ENCODE data around the gene PACSIN2. TPM values are rescaled to one million over a fixed set of nuclear protein-coding genes. Genes with fewer than 3 reads are reported as not detected.
A peak's percentile ranks its signal among the peaks of the same experiment; 100 is the strongest.

The PACSIN2 gene
- total and polyA plus RNA-seq, 10 of the 15 experiments (the other 5 are each of a cell fraction or from before 2014, with no cell fraction given), result 0.93 to 78.7 (median 46.8) TPM

DNA sequence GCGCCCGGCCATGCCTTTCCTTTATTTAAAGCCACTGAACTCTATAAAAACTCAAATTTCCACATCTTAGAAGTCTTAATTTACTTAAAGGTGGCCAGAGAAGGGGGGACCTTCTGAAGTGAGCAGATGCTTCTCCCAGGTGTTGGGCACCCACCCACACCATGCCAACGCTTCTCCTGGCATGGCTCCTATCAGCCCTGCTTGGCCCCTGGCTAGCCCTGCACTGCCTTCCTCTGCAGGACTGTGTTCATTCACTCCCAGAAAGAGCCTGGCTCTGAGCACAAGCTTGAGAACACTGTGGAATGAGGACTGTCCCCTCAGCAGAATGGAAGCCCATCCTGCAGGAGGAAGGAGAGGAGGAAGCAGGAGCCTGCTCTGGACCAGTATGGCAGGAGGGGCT is 123.3 kb downstream of the PACSIN2 start:
- DNase-seq (ENCODE audit: low read depth, low spot score), result no peak
- Histone ChIP-seq H3K4me3 (no peak overlapping the region), H2AFZ (ENCODE audit: control insufficient read depth, low read depth, low read length) (no peak overlapping the region), H3K27ac (ENCODE audit: control insufficient read depth, insufficient read depth) (peak overlapping the region; percentile 84), H3K9ac (ENCODE audit: control insufficient read depth, insufficient read depth, low read length) (no peak overlapping the region), H3K36me3 (ENCODE audit: control insufficient read depth in 2 of 2, insufficient read depth in 2 of 2, low read length in 1 of 2) (peaks cover 15 to 22% of the 10 kb centered on the region in 2 experiments), H3K4me1 (ENCODE audit: control insufficient read depth, insufficient read depth, low read length) (peaks cover 79% of the 10 kb centered on the region), H3K27me3 (replicated peaks in 1 of 2; ENCODE audit: control insufficient read depth in 2 of 2, insufficient read depth in 2 of 2, low read length in 1 of 2) (no peaks in the 10 kb centered on the region), H3K79me2 (ENCODE audit: control insufficient read depth, insufficient read depth, low read length) (peaks cover 35% of the 10 kb centered on the region), H3K9me3 (replicated peaks; ENCODE audit: control insufficient read depth, insufficient read depth, low read length) (no peaks in the 10 kb centered on the region), H3K4me2 (ENCODE audit: control insufficient read depth, insufficient read depth) (no peak overlapping the region), H4K20me1 (ENCODE audit: control insufficient read depth, insufficient read depth) (no peaks in the 10 kb centered on the region)
- POLR2A ChIA-PET, result interaction anchor here (0.6 to 2.1 kb wide), 4 partner anchors 31 to 145 kb away, joined by 3 to 7 read pairs (median 4); no protein-coding TSS in a partner anchor
- TF ChIP-seq SP1 (IDR thresholded peaks at IDR 0.05; ENCODE audit: low read depth, low read length) (no peak), SMAD5 (IDR thresholded peaks at IDR 0.05; ENCODE audit: low read depth) (no peak), ATF7 (IDR thresholded peaks at IDR 0.05; ENCODE audit: low read depth) (no peak), MAX (IDR thresholded peaks at IDR 0.05; ENCODE audit: low read depth, low read length) (no peak), REST (IDR thresholded peaks at IDR 0.05; ENCODE audit: low read depth, low read length) (no peak), RUNX3 (IDR thresholded peaks at IDR 0.05; ENCODE audit: low read length) (no peak), PAX5 (IDR thresholded peaks at IDR 0.05; ENCODE audit: borderline replicate concordance, low read depth, low read length) (no peak), KDM1A (IDR thresholded peaks at IDR 0.05; ENCODE audit: borderline replicate concordance) (no peak), POLR2AphosphoS2 (IDR thresholded peaks at IDR 0.05; ENCODE audit: low read depth, low read length) (no peak), ZNF24 (IDR thresholded peaks at IDR 0.05) (no peak), EGR1 (IDR thresholded peaks at IDR 0.05; ENCODE audit: borderline replicate concordance in 1 of 2, low read depth in 2 of 2, low read length in 2 of 2) (no peak), IKZF2 (IDR thresholded peaks at IDR 0.05) (no peak)
- TF ChIP-seq, protein P1, sequence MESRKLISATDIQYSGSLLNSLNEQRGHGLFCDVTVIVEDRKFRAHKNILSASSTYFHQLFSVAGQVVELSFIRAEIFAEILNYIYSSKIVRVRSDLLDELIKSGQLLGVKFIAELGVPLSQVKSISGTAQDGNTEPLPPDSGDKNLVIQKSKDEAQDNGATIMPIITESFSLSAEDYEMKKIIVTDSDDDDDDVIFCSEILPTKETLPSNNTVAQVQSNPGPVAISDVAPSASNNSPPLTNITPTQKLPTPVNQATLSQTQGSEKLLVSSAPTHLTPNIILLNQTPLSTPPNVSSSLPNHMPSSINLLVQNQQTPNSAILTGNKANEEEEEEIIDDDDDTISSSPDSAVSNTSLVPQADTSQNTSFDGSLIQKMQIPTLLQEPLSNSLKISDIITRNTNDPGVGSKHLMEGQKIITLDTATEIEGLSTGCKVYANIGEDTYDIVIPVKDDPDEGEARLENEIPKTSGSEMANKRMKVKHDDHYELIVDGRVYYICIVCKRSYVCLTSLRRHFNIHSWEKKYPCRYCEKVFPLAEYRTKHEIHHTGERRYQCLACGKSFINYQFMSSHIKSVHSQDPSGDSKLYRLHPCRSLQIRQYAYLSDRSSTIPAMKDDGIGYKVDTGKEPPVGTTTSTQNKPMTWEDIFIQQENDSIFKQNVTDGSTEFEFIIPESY (IDR thresholded peaks at IDR 0.05), result no peak
- TF ChIP-seq, protein P2, sequence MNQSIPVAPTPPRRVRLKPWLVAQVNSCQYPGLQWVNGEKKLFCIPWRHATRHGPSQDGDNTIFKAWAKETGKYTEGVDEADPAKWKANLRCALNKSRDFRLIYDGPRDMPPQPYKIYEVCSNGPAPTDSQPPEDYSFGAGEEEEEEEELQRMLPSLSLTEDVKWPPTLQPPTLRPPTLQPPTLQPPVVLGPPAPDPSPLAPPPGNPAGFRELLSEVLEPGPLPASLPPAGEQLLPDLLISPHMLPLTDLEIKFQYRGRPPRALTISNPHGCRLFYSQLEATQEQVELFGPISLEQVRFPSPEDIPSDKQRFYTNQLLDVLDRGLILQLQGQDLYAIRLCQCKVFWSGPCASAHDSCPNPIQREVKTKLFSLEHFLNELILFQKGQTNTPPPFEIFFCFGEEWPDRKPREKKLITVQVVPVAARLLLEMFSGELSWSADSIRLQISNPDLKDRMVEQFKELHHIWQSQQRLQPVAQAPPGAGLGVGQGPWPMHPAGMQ (IDR thresholded peaks at IDR 0.05; ENCODE audit: borderline replicate concordance), result no peak
- TF ChIP-seq, protein P3, sequence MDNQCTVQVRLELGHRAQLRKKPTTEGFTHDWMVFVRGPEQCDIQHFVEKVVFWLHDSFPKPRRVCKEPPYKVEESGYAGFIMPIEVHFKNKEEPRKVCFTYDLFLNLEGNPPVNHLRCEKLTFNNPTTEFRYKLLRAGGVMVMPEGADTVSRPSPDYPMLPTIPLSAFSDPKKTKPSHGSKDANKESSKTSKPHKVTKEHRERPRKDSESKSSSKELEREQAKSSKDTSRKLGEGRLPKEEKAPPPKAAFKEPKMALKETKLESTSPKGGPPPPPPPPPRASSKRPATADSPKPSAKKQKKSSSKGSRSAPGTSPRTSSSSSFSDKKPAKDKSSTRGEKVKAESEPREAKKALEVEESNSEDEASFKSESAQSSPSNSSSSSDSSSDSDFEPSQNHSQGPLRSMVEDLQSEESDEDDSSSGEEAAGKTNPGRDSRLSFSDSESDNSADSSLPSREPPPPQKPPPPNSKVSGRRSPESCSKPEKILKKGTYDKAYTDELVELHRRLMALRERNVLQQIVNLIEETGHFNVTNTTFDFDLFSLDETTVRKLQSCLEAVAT (IDR thresholded peaks at IDR 0.05), result no peak
- FAIRE-seq, result no peak
- RAD21 ChIA-PET (ENCODE audit: unreplicated experiment), result interaction anchor here (0.8 to 1.3 kb wide), 2 partner anchors 8 to 24 kb away, joined by 3 to 4 read pairs; no protein-coding TSS in a partner anchor
- no peak for ATAC-seq
- SMC1A ChIA-PET (ENCODE audit: uncharacterized antibody, unreplicated experiment), result interaction anchor here (0.7 to 3.5 kb wide), 7 partner anchors 10 to 77 kb away, joined by 3 to 17 read pairs (median 7); no protein-coding TSS in a partner anchor
- 98% methylated on average over 3 of the region's 3 CpGs for WGBS (ENCODE audit: insufficient coverage, insufficient replicate concordance, low lambda C conversion rate, missing lambda C conversion rate)
- in situ Hi-C loops (cut with MboI), result no loop called here
- intact Hi-C loops (cut with micrococcal nuclease; ENCODE audit: unreplicated experiment), result no loop called here
- CTCF ChIA-PET, result interaction anchor here (0.6 to 5.1 kb wide), 5 partner anchors 24 to 142 kb away, joined by 3 to 19 read pairs (median 3); no protein-coding TSS in a partner anchor
- BruUV-seq (replicated peaks), result no TSS peak

Data from GM12878 (cell line).